Measurements from ENCODE around the gene LRRC46.

Gene LRRC46

GRCh38 chr17:47851764-47852112 is 20.3 kb downstream of the LRRC46 start:
- no peak for DNase-seq (ENCODE audit: low read depth)

- DNase-seq (ENCODE audit: low read depth), result no peak
These were observed 20.9 kb downstream of the LRRC46 start for GRCh38 chr17:47852113-47852949.

- DNase-seq (ENCODE audit: low read depth), result no peak
These were observed 22.1 kb downstream of the LRRC46 start for GRCh38 chr17:47853616-47854015.

GRCh38 chr17:47855737-47856136 is 24.3 kb downstream of the LRRC46 start:
- no peak for DNase-seq (ENCODE audit: low read depth)

- DNase-seq (ENCODE audit: low read depth), result no peak
These were observed 25.4 kb downstream of the LRRC46 start for GRCh38 chr17:47856830-47857229.

GRCh38 chr17:47857551-47858455 is 26.3 kb downstream of the LRRC46 start:
- no peak for DNase-seq (ENCODE audit: low read depth)

- no peak for DNase-seq (ENCODE audit: low read depth)
These were observed 28.9 kb downstream of the LRRC46 start for GRCh38 chr17:47860386-47860785.

- DNase-seq (ENCODE audit: low read depth), result no peak
These were observed 31.4 kb downstream of the LRRC46 start for GRCh38 chr17:47862621-47863440.

GRCh38 chr17:47864791-47865216 is 33.3 kb downstream of the LRRC46 start:
- no peak for DNase-seq (ENCODE audit: low read depth)

- no peak for DNase-seq (ENCODE audit: low read depth)
These were observed 35.5 kb downstream of the LRRC46 start for GRCh38 chr17:47866941-47867340.

GRCh38 chr17:47867813-47868533 is 36.5 kb downstream of the LRRC46 start:
- no peak for DNase-seq (ENCODE audit: low read depth)

- DNase-seq (ENCODE audit: low read depth), result no peak
These were observed 37.6 kb downstream of the LRRC46 start for GRCh38 chr17:47869114-47869513.

GRCh38 chr17:47870056-47870455 is 38.6 kb downstream of the LRRC46 start:
- no peak for DNase-seq (ENCODE audit: low read depth)

- DNase-seq (ENCODE audit: low read depth), result no peak
These were observed 39.6 kb downstream of the LRRC46 start for GRCh38 chr17:47871048-47871447.

GRCh38 chr17:47872019-47872650 is 40.7 kb downstream of the LRRC46 start:
- DNase-seq (ENCODE audit: low read depth), result no peak

GRCh38 chr17:47872651-47873161 is 41.2 kb downstream of the LRRC46 start:
- no peak for DNase-seq (ENCODE audit: low read depth)

- DNase-seq (ENCODE audit: low read depth), result no peak
These were observed 42.0 kb downstream of the LRRC46 start for GRCh38 chr17:47873200-47874090.

- no peak for DNase-seq (ENCODE audit: low read depth)
These were observed 43.8 kb downstream of the LRRC46 start for GRCh38 chr17:47875011-47875985.
